DND-41 (cell line): Measurements from ENCODE around the gene TSHZ3.

Experiments
- ATAC-seq: fragments of 200-7000 bp; cut with Tn5 transposase; 3 replicates; pipeline ENCODE4 v1.9.1; 2021; ENCODE audit warnings: low read depth; ENCODE audit not compliant: insufficient read depth
- DNase-seq: peaks from one replicate; pipeline ENCODE4 v3.0.0-alpha.2; 2020
- H2AFZ ChIP-seq: 2 replicates; pipeline ENCODE4 v1.6.0; 2012; ENCODE audit warnings: low read depth, low read length
- H3K27ac ChIP-seq: 2 replicates; pipeline ENCODE4 v1.5.1; 2012; ENCODE audit warnings: low read length, inconsistent platforms
- H3K27me3 ChIP-seq: fragments of 200-600 bp; sonication (generic); 2 replicates; pipeline ENCODE4 v1.6.0; 2012; ENCODE audit warnings: low read length, mild to moderate bottlenecking, inconsistent platforms; ENCODE audit not compliant: insufficient read depth, poor library complexity
- H3K36me3 ChIP-seq: 2 replicates; pipeline ENCODE4 v1.5.1; 2012; ENCODE audit warnings: low read length, inconsistent platforms; ENCODE audit not compliant: insufficient read depth
- H3K4me1 ChIP-seq: 2 replicates; pipeline ENCODE4 v1.5.1; 2012; ENCODE audit warnings: mild to moderate bottlenecking, low read length; ENCODE audit not compliant: insufficient read depth
- H3K4me2 ChIP-seq: 2 replicates; pipeline ENCODE4 v1.6.0; 2012; ENCODE audit warnings: mild to moderate bottlenecking, moderate library complexity, low read length, inconsistent platforms; ENCODE audit not compliant: insufficient read depth
- H3K4me3 ChIP-seq, 2 experiments: fragments of 200-600 bp in 1 of 2; shearing (Covaris generic) in 1 of 2; 2 replicates each; pipeline ENCODE4 v1.5.1; 2012 to 2016; ENCODE audit warnings: inconsistent platforms in 2 of 2, low read length in 2 of 2, mild to moderate bottlenecking in 2 of 2, low read depth in 1 of 2, moderate library complexity in 1 of 2
- H3K79me2 ChIP-seq: 2 replicates; pipeline ENCODE4 v1.6.0; 2012; ENCODE audit warnings: low read length, inconsistent platforms; ENCODE audit not compliant: insufficient read depth
- H3K9ac ChIP-seq: 2 replicates; pipeline ENCODE4 v1.6.0; 2012; ENCODE audit warnings: low read depth, mild to moderate bottlenecking, inconsistent platforms, low read length, moderate library complexity
- H3K9me3 ChIP-seq: 2 replicates; pipeline ENCODE4 v1.5.1; 2012; ENCODE audit warnings: low read length, moderate library complexity, mild to moderate bottlenecking, inconsistent platforms; ENCODE audit not compliant: insufficient read depth, severe bottlenecking
- H4K20me1 ChIP-seq: 2 replicates; pipeline ENCODE4 v1.6.0; 2012; ENCODE audit warnings: low read length; ENCODE audit not compliant: insufficient read depth
- CTCF ChIP-seq: IDR thresholded peaks from 2 replicates; pipeline ENCODE4 v1.5.1; 2012; ENCODE audit warnings: borderline replicate concordance, low read length, moderate library complexity, mild to moderate bottlenecking; ENCODE audit not compliant: poor library complexity, severe bottlenecking; ENCODE audit errors: extremely low read depth
- EZH2 ChIP-seq: IDR thresholded peaks from 3 replicates; pipeline ENCODE4 v1.6.1; 2012; ENCODE audit warnings: borderline replicate concordance, low read depth, mild to moderate bottlenecking, moderate library complexity, low read length, inconsistent platforms; ENCODE audit not compliant: severe bottlenecking

Gene TSHZ3

DNA sequence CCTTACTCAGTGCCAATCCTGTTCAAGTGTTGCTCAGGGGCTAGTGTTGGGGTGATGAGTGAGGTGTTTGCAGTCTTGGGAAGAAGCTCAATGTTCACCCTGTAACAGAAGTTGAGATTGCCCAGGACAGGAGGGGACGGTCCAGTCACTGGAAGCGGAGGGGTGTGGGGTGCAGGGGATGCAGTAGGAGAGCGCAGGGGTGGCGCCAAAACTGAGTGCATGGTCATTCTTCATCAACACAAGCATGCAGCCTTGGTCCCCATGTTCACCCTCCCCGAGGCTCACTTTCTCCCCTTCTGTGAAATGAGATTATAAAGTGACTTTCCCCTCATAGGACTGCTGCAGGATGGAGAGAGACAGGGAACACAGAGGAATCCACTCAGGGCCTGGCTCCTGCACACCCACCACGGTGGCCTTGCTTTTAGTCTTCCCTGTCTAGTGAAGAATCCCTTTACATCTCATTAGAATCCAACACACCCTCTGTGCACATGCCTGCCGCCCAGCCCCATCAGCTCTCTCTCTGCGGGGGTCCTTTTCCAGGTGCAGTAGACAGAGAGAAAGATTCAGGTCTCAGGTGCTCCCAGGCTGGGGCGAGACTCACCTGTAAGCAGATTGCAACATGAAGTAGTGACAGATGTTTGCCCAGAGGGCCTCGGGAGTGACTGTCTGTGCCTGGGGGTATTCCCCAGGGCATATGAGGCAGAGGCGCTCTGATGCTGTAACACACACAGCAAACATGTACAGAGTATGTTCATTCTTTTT is 93.2 kb downstream of the TSHZ3 start:
- Histone ChIP-seq H3K4me3 (no peak overlapping the region), H3K79me2 (no peaks in the 10 kb centered on the region), H2AFZ (no peak overlapping the region), H4K20me1 (peaks cover 2% of the 10 kb centered on the region; the same call in 1 of the 2 replicates), H3K36me3 (no peaks in the 10 kb centered on the region), H3K9me3 (no peaks in the 10 kb centered on the region), H3K9ac (no peak overlapping the region), H3K4me1 (no peaks in the 10 kb centered on the region), H3K27me3 (no peaks in the 10 kb centered on the region), H3K27ac (no peak overlapping the region), H3K4me2 (no peak overlapping the region)
- DNase-seq (no peak), ATAC-seq (no peak)
- TF ChIP-seq CTCF (no peak), EZH2 (no peak)

GRCh38 chr19:31255174-31255799 is 93.9 kb downstream of the TSHZ3 start:
- peaks cover 2% of the 10 kb centered on the region; the same call in 1 of the 2 replicates for H4K20me1 ChIP-seq
- H3K9ac ChIP-seq = no peak overlapping the region

GRCh38 chr19:31254611-31255010 is 94.6 kb downstream of the TSHZ3 start:
- no peak overlapping the region for H3K4me2 ChIP-seq
- H3K36me3 ChIP-seq = no peaks in the 10 kb centered on the region
- H2AFZ ChIP-seq = no peak overlapping the region
- H3K27ac ChIP-seq = no peak overlapping the region
- H3K27me3 ChIP-seq = no peaks in the 10 kb centered on the region
- no peaks in the 10 kb centered on the region for H3K9me3 ChIP-seq
- no peak overlapping the region for H3K4me3 ChIP-seq
- DNase-seq (no peak), ATAC-seq (no peak)
- TF ChIP-seq EZH2 = no peak
- no peak for TF ChIP-seq CTCF
- no peaks in the 10 kb centered on the region for H3K4me1 ChIP-seq
- peaks cover 2% of the 10 kb centered on the region; the same call in 1 of the 2 replicates for H4K20me1 ChIP-seq
- no peak overlapping the region for H3K9ac ChIP-seq
- H3K79me2 ChIP-seq = no peaks in the 10 kb centered on the region

More at GRCh38 chr19:31255174-31255799, 93.9 kb downstream of the TSHZ3 start:
- Histone ChIP-seq H3K36me3 (no peaks in the 10 kb centered on the region), H3K4me2 (no peak overlapping the region), H3K27me3 (no peaks in the 10 kb centered on the region), H3K27ac (no peak overlapping the region), H2AFZ (no peak overlapping the region), H3K79me2 (no peaks in the 10 kb centered on the region), H3K4me3 (no peak overlapping the region), H3K4me1 (no peaks in the 10 kb centered on the region), H3K9me3 (no peaks in the 10 kb centered on the region)
- ATAC-seq (no peak), DNase-seq (no peak)
- no peak for TF ChIP-seq EZH2
- TF ChIP-seq CTCF = no peak
